GF-D8 (cell line): ENCODE results near the gene DIDO1.
A peak's percentile ranks its signal among the peaks of the same experiment; 100 is the strongest.

ENCODE experiments used
- DNase-seq: peaks from one replicate; lab custom pipeline; 2025; lab: John Stamatoyannopoulos, UW

Gene DIDO1

GRCh38 chr20:62894261-62894660 is 32.0 kb downstream of the DIDO1 start:
- DNase-seq, result no peak

DNA sequence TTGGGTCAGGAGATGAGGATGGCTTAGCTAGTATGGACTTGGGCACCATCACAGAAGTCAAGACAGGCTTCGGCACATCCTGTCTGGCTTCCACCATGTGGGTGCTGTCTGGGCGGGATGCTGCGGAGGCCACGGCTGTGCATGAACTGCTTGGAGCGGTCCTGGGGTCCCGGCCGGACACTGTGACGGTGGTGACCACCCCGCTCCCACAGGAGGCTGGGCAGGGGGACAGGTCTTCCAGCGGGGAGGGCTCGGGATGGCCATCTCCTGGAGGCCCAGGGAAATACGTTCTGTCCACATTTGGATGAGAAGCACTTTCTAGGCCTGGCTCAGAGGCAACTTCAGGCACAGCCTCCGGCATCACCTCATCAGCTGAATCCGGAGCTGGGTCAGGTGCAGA is 32.6 kb downstream of the DIDO1 start:
- DNase-seq, result no peak

DNA sequence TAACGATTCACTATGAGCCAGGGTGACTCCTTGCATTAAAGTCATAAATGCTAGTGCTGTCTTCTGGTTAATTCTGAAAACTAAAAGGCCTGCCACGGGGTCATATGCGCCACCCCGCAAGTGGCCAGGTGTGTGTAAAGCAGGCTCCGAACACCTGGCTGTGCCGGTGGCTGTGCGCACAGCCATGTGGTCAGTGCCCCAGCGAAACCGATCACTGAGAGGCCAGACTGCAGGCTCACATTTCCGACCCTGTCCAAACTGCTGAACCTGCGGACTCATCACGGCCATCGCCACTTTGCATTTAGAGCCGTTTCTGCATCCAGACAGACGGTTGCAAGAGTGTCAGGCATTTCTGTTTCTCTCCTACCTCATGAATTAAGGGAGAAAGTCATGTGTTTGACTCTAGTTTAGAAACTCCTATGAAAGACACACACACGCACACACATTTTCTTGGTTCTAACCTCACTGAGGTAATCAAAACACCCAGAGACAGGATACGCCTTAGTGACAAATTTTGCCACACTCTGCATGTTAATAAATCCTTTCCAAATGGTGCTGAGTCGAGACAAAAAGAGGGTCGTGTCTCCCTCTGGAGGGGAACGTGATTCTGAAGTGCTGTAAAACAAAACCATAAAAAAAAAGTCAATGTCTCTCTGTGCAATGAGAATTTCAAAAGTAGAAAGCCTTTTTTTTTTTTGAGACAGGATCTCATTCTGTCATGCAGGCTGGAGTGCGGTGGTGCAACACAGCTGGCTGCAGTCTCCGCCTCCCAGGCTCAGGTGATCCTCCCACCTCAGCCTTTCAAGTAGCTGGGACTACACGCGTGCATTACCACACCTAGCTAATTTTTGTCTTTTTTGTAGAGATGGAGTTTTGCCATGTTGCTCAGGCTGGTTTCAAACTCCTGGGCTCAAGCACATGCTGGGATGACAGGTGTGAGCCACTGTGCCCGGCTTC is 33.7 kb downstream of the DIDO1 start:
- no peak for DNase-seq

DNA sequence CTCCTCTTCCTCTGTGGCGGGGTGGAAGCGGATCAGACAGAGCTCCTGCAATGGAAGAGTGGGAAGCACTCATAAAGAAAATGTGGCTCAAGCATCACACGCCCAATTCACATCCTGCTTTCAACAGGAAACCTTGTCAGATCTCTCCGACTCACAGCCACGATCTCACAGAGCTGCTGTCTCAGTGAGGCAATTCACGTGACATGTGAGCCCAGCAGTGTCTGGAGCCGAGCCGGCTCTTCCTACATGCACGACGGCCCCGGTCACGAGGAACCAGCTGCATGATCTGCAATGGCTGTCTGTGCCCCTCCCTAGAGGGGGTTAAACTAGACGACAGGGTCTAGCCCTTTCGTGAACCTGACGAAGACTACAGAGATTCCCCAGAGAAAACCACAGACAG is 35.2 kb downstream of the DIDO1 start:
- no peak for DNase-seq

- no peak for DNase-seq
These were observed 35.9 kb downstream of the DIDO1 start for GRCh38 chr20:62890444-62890843.

- no peak for DNase-seq
These were observed 36.4 kb downstream of the DIDO1 start for GRCh38 chr20:62889871-62890270.

DNA sequence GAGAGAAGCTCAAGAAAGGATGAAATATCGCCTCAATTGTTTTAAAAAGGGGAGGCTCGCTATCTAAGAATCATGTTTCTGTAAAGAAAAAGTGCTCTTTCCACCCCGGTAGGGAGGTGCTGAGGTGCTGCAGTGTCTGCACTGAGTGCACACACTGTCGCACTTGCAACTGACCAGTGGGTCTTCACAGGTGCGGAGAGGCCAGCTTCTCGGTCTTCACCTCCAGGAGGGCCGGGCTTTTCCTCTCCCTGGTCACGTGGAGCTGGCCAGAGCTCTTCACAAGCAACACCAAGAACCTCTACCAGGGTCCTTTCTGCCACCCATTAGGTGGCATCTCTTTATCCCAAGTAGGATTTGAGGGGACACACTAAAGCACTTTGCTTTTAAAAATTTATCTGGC is 36.9 kb downstream of the DIDO1 start:
- DNase-seq, result no peak

GRCh38 chr20:62888910-62889309 is 37.4 kb downstream of the DIDO1 start:
- no peak for DNase-seq

- no peak for DNase-seq
These were observed 37.9 kb downstream of the DIDO1 start for GRCh38 chr20:62888406-62888805.

DNA sequence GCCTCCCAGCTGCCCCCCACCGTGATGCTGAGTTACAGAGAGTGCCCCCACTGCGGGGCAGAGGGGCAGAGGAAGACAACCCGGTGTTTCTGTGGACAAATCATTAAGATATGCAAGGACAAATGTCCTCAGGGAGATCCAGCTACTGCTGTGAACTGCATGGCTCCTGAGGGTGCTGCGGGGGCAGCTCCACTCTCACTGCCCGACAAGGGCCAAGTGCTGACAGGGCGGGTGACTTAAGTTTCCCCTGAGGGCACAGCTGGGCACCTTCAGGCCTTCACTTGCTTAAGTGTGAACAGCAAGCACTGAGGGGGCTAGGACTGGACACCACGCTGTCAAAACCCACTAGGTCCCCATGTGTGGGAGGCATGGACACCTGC is 38.5 kb downstream of the DIDO1 start:
- DNase-seq, result no peak

DNA sequence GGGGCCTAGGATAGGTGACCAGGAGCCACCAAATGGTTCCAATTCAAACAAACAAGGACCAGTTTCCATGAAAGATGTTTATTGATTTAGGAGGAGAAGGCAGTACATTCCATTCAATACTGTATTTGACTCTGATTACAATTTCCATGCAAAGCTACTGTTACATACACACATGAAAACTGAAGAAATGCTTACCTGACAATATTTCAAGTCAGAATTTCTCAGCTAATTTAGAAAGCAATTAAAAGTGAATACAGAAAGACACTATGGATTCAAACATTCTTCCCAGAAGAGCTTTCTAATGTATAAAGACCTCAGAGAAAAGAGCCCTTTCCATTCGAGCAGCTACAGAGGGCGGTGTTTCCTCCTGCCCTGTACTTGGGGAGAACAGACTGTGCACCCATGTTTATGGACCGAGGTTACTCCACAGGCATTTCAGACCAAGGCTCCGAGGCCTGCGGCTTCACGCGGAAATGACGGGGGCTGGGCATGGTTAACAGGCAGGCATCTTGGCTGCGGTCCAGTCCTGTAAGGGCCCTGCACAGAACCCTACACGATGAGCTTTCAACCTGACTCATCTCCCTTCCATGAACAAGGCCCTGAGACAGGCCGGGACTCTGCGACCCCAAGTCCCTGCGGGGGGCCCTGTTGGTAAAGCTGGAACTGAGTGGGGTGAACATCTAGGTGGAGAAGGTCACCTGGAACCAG is 39.0 kb downstream of the DIDO1 start:
- peak; percentile 84 for DNase-seq

GRCh38 chr20:62886709-62887058 is 39.6 kb downstream of the DIDO1 start:
- no peak for DNase-seq

GRCh38 chr20:62885896-62886708 is 40.2 kb downstream of the DIDO1 start:
- no peak for DNase-seq

GRCh38 chr20:62885046-62885895 is 41.0 kb downstream of the DIDO1 start:
- no peak for DNase-seq

DNA sequence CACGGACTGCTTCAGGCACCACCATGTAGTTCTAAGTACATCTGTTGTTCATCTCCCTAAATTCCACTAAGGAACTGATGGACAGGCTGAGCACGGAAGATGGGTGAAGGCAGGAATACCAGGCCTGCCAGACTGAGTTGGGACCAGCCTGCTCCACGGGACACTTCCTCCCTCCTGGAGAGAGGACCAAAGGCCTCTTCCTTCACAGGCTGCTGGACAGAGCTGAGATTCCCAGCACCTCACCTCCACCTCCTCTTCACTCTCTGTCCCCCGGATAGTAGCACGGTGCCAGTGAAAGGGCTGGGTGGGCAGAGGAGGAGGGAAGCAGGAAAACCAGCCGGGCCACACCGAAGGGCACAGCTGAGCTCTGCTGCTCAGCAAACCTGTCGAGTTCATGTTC is 41.7 kb downstream of the DIDO1 start:
- DNase-seq, result no peak

GRCh38 chr20:62882426-62882825 is 43.9 kb downstream of the DIDO1 start:
- no peak for DNase-seq

DNA sequence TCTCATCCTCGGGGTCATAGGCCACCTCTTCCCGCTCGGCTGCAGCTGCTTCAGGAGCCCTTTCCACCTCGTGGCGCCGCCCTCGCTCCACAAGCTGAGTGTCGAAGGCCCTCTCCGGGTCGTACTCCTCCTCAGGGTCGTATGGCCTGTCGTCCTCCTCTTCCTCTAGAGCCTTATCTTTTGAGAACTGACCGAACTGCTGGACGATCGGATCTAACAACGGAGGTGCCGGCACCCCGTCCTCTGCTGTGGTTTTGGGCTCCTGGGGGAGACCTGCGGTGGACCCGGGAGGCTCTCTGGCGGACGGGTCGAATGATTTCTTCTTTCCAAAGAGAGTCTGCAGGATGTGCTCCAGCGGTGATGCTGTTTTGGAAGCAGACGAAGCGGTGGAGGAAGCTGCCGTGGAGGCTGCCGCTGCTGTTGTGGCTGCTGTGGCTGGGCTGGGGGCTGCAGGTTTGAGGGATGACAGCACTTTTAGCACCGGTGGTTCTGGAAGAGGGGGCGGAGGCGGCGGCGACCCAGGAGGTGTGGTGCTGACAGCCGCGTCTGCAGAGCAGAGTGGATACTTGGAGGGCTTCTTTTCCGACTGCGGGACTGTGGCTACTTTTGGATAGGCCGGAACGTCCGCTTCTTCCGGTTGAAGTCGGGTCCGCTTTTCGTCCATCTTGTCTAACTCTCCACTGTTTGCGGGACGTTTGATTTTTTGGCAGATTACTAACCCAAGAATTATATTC is 44.5 kb downstream of the DIDO1 start:
- no peak for DNase-seq

DNA sequence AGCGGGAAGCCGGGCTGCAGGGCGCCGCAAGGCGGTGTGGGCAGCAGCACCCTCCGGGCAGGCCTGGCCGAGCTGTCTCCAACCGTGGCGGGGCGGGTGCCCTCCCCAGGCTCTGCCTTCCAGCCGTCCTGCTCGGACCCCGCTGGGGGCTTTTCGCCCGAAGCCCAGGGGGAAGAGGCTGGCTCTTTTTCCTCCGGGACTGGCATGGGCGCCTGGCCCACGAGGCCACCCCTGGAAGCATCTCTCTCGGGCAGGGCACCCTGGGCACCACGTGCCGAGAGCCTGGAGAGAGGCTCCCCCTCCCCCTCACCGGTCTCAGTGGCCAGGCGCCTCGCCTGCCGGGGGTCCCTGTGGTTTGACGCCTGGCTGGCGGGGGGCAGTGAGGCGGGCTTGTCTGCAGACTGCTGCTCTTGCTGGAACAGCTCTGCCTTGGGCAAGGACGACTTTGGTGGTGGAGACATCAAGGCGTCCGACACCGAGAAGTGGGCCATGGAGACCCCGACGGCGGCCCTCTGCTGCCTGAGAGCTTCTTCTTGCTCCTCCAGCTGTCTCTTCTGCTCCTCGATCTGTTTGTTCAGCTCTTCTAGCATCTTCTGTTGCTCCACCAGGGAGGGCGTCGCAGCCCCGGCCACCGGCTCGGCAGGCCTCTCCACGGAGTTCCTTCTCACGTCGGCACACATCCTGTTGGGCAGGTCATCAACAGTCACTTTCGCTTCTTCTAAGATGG is 45.2 kb downstream of the DIDO1 start:
- DNase-seq, result no peak

DNA sequence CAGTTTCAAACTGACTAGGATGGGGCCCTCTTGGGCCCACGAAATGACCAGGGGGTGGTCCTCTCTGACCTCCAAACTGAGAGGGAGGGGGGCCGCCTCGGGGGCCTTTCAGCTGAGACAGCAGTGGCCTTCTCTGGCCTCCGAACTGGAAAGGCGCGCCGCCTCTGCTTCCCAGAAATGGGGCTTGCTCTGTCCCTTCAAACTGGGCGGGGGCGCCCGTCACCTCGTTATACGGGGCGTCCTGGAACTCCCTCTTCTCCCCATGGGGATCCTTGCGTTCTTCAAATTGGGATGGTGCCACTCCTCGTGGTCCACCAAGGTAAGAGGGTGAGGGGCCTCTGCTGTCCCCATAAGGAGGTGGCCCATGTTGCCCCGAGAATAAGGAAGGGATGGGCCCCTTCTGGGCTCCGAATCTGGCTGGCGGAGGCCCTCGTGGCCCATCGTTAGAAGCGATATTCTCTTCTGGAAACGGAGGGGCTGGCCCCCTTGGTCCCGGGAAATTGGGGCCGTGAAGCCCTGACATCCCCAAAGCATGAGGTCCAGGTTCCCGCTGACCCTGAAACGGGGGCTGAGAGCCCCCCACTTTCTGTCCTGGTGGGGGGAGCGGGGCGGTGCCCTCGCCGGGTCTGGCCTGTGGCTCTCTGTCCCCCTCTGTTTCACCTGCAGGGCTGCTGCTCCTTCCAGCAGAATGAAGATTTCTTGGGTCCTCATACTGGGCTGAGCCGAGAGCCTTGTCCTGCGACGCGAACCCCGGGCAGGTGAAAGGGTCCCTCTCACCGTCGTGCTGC is 46.0 kb downstream of the DIDO1 start:
- no peak for DNase-seq
